IMR-90 (cell line): Measurements from ENCODE around the gene LRRC9.

Experiments used
- BHLHE40 ChIP-seq: fragments of 150-350 bp; IDR thresholded peaks from 2 replicates; pipeline ENCODE4 v1.6.1; 2016; ENCODE audit warnings: mild to moderate bottlenecking, low read depth, low read length
- CEBPB ChIP-seq: IDR thresholded peaks from 2 replicates; pipeline ENCODE4 v1.6.1; 2012; ENCODE audit warnings: low read depth, low read length, improper control_type of control experiment
- CTCF ChIP-seq: conservative IDR thresholded peaks from 2 replicates; pipeline ENCODE4 v1.5.1; 2012; ENCODE audit warnings: mild to moderate bottlenecking, low read depth, low read length, improper control_type of control experiment
- MAZ ChIP-seq: IDR thresholded peaks from 2 replicates; pipeline ENCODE4 v1.6.1; 2012; ENCODE audit warnings: low read depth, mild to moderate bottlenecking, low read length, improper control_type of control experiment, moderate library complexity, borderline replicate concordance
- MXI1 ChIP-seq: IDR thresholded peaks from 2 replicates; pipeline ENCODE4 v1.6.1; 2012; ENCODE audit warnings: low read depth, mild to moderate bottlenecking, low read length, moderate library complexity, borderline replicate concordance
- NFE2L2 ChIP-seq: fragments of 150-350 bp; IDR thresholded peaks from 2 replicates; pipeline ENCODE4 v1.6.1; 2016; ENCODE audit warnings: low read depth, mild to moderate bottlenecking, low read length
- POLR2A ChIP-seq: IDR thresholded peaks from 2 replicates; pipeline ENCODE4 v1.6.1; 2012; ENCODE audit warnings: mild to moderate bottlenecking, low read depth, low read length
- RAD21 ChIP-seq: IDR thresholded peaks from 2 replicates; pipeline ENCODE4 v1.6.1; 2012; ENCODE audit warnings: low read length, improper control_type of control experiment
- RCOR1 ChIP-seq: IDR thresholded peaks from 2 replicates; pipeline ENCODE4 v1.6.1; 2012; ENCODE audit warnings: mild to moderate bottlenecking, low read length, improper control_type of control experiment; ENCODE audit not compliant: insufficient replicate concordance
- RFX5 ChIP-seq: IDR thresholded peaks from 2 replicates; pipeline ENCODE4 v1.8.0; 2012; ENCODE audit warnings: low read depth, mild to moderate bottlenecking, low read length, moderate library complexity
- SMC3 ChIP-seq: fragments of 150-350 bp; IDR thresholded peaks from 2 replicates; pipeline ENCODE4 v1.6.1; 2016; ENCODE audit warnings: low read depth, mild to moderate bottlenecking, antibody characterized with exemption, low read length, moderate library complexity
- USF2 ChIP-seq: fragments of 150-350 bp; IDR thresholded peaks from 2 replicates; pipeline ENCODE4 v1.6.1; 2017; ENCODE audit warnings: mild to moderate bottlenecking, antibody characterized with exemption, low read length, low read depth

GRCh38 chr14:60107477-60107876 lies 187.5 kb downstream of the LRRC9 start:
- no peak for TF ChIP-seq BHLHE40
- TF ChIP-seq MAZ, result no peak
- TF ChIP-seq POLR2A, result no peak
- TF ChIP-seq RAD21, result no peak
- TF ChIP-seq CTCF, result no peak
- TF ChIP-seq RFX5, result no peak
- no peak for TF ChIP-seq CEBPB
- no peak for TF ChIP-seq SMC3
- TF ChIP-seq USF2, result no peak
- TF ChIP-seq NFE2L2, result no peak
- TF ChIP-seq MXI1, result no peak
- TF ChIP-seq RCOR1, result no peak
